PC-3 (cell line): ENCODE measurements around the gene GRIN2C.

Experiments
- CTCF ChIP-seq: fragments of 300-600 bp; sonication (generic); conservative IDR thresholded peaks from 2 replicates; pipeline ENCODE4 v1.5.1; 2017; ENCODE audit warnings: antibody characterized with exemption, low read depth, mild to moderate bottlenecking, low read length
- EZH2phosphoT487 ChIP-seq: fragments of 300-600 bp; sonication (generic); IDR thresholded peaks from 2 replicates; pipeline ENCODE4 v1.6.1; 2018; ENCODE audit warnings: mild to moderate bottlenecking, antibody characterized with exemption, low read length, borderline replicate concordance

- TF ChIP-seq CTCF (no peak), EZH2phosphoT487 (no peak)
Observed at GRCh38 chr17:74792586-74793105, 67.0 kb downstream of the GRIN2C start.
